H9 (cell line): Measurements from ENCODE around the gene ZNF213. TPM values are rescaled to one million over a fixed set of nuclear protein-coding genes. Genes with fewer than 3 reads are reported as not detected.
A peak's percentile ranks its signal among the peaks of the same experiment; 100 is the strongest.

Source experiments
- DNase-seq: peaks from one replicate; pipeline ENCODE4 v3.0.0-alpha.2; 2017
- H2AFZ ChIP-seq: one replicate; pipeline ENCODE4 v1.6.1; 2013; ENCODE audit warnings: mild to moderate bottlenecking, low read length, control low read depth, moderate library complexity
- H2AK5ac ChIP-seq: 2 replicates; pipeline ENCODE4 v1.6.1; 2013; ENCODE audit warnings: low read length, control low read depth, mixed read lengths; ENCODE audit not compliant: insufficient read length
- H2BK120ac ChIP-seq: one replicate; pipeline ENCODE4 v1.6.1; 2013; ENCODE audit warnings: low read depth, mild to moderate bottlenecking, low read length, control low read depth, inconsistent platforms; ENCODE audit not compliant: poor library complexity, severe bottlenecking
- H2BK12ac ChIP-seq: 2 replicates; pipeline ENCODE4 v1.6.1; 2013; ENCODE audit warnings: low read length, control low read depth, mixed read lengths, low read depth; ENCODE audit not compliant: insufficient read length
- H2BK15ac ChIP-seq: 2 replicates; pipeline ENCODE4 v1.6.1; 2013; ENCODE audit warnings: low read depth, low read length, control low read depth
- H2BK20ac ChIP-seq: one replicate; pipeline ENCODE4 v1.6.1; 2013; ENCODE audit warnings: low read depth, mild to moderate bottlenecking, low read length, control low read depth, inconsistent platforms; ENCODE audit not compliant: poor library complexity, severe bottlenecking
- H2BK5ac ChIP-seq: 2 replicates; pipeline ENCODE4 v1.6.1; 2013; ENCODE audit warnings: low read length, control low read depth, mixed read lengths; ENCODE audit not compliant: insufficient read length
- H3K14ac ChIP-seq: 2 replicates; pipeline ENCODE4 v1.6.1; 2013; ENCODE audit warnings: low read length, control low read depth; ENCODE audit not compliant: insufficient read depth
- H3K18ac ChIP-seq: 2 replicates; pipeline ENCODE4 v1.6.1; 2013; ENCODE audit warnings: low read depth, mild to moderate bottlenecking, mixed read lengths, low read length, control low read depth; ENCODE audit not compliant: insufficient read length
- H3K23ac ChIP-seq: 2 replicates; pipeline ENCODE4 v1.6.1; 2013; ENCODE audit warnings: low read length, control low read depth, mixed read lengths, low read depth; ENCODE audit not compliant: insufficient read length
- H3K23me2 ChIP-seq: 2 replicates; pipeline ENCODE4 v1.6.1; 2013; ENCODE audit warnings: low read depth, mild to moderate bottlenecking, mixed read lengths, low read length, control low read depth; ENCODE audit not compliant: insufficient read length, poor library complexity, severe bottlenecking
- H3K27ac ChIP-seq: 2 replicates; pipeline ENCODE4 v1.5.1; 2013; ENCODE audit warnings: low read length, control low read depth, mixed read lengths, low read depth; ENCODE audit not compliant: insufficient read length
- H3K27me3 ChIP-seq: 2 replicates; pipeline ENCODE4 v1.6.1; 2013; ENCODE audit warnings: low read length, control low read depth, inconsistent platforms; ENCODE audit not compliant: insufficient read depth
- H3K4ac ChIP-seq: 2 replicates; pipeline ENCODE4 v1.6.1; 2013; ENCODE audit warnings: low read depth, mild to moderate bottlenecking, control low read depth, inconsistent platforms, low read length, moderate library complexity
- H3K4me1 ChIP-seq: 2 replicates; pipeline ENCODE4 v1.6.1; 2013; ENCODE audit warnings: low read length, control low read depth, inconsistent platforms; ENCODE audit not compliant: insufficient read depth
- H3K4me2 ChIP-seq: 2 replicates; pipeline ENCODE4 v1.6.1; 2013; ENCODE audit warnings: low read length, control low read depth, mixed read lengths; ENCODE audit not compliant: insufficient read length, insufficient read depth
- H3K56ac ChIP-seq: 2 replicates; pipeline ENCODE4 v1.6.1; 2013; ENCODE audit warnings: low read depth, mild to moderate bottlenecking, mixed read lengths, low read length, control low read depth; ENCODE audit not compliant: insufficient read length
- H3K79me1 ChIP-seq: 2 replicates; pipeline ENCODE4 v1.6.1; 2013; ENCODE audit warnings: low read depth, mild to moderate bottlenecking, moderate library complexity, low read length, control low read depth, inconsistent platforms; ENCODE audit not compliant: insufficient read depth, poor library complexity, severe bottlenecking
- H3K79me2 ChIP-seq: 2 replicates; pipeline ENCODE4 v1.6.1; 2013; ENCODE audit warnings: low read length, control low read depth, inconsistent platforms; ENCODE audit not compliant: insufficient read depth
- H3K9ac ChIP-seq: 2 replicates; pipeline ENCODE4 v1.6.1; 2013; ENCODE audit warnings: low read length, control low read depth, mixed read lengths; ENCODE audit not compliant: insufficient read length; ENCODE audit errors: extremely low read depth
- H3K9me3 ChIP-seq: one replicate; pipeline ENCODE4 v1.6.1; 2013; ENCODE audit warnings: low read depth, low read length, inconsistent platforms; ENCODE audit not compliant: control insufficient read depth
- H3T11ph ChIP-seq: one replicate; pipeline ENCODE4 v1.6.1; 2013; ENCODE audit warnings: mild to moderate bottlenecking, low read length, control low read depth, inconsistent platforms
- H4K20me1 ChIP-seq: one replicate; pipeline ENCODE4 v1.6.1; 2013; ENCODE audit not compliant: control insufficient read depth, insufficient read length, insufficient read depth
- H4K5ac ChIP-seq: 2 replicates; pipeline ENCODE4 v1.6.1; 2013; ENCODE audit warnings: low read depth, mild to moderate bottlenecking, mixed read lengths, low read length, control low read depth; ENCODE audit not compliant: insufficient read length
- H4K8ac ChIP-seq: replicated peaks from 2 replicates; pipeline ENCODE4 v1.6.1; 2013; ENCODE audit warnings: low read length, control low read depth, mixed read lengths, low read depth; ENCODE audit not compliant: insufficient read length
- H4K91ac ChIP-seq: 2 replicates; pipeline ENCODE4 v1.6.1; 2013; ENCODE audit warnings: low read depth, mild to moderate bottlenecking, moderate library complexity, mixed read lengths, low read length, control low read depth; ENCODE audit not compliant: insufficient read length
- H3K27ac Mint-ChIP-seq, 3 experiments: 2 replicates in 2 of 3; 3 replicates in 1 of 3; pipeline ENCODE4 v1.8.0; 2020 to 2021; ENCODE audit warnings: mixed read lengths in 3 of 3, mild to moderate bottlenecking in 1 of 3, moderate library complexity in 1 of 3
- H3K27me3 Mint-ChIP-seq: 2 replicates; pipeline ENCODE4 v1.8.0; 2021; ENCODE audit warnings: low read depth, mild to moderate bottlenecking, moderate library complexity, mixed read lengths
- H3K36me3 Mint-ChIP-seq, 3 experiments: 2 replicates in 2 of 3; 3 replicates in 1 of 3; pipeline ENCODE4 v1.8.0; 2020 to 2021; ENCODE audit warnings: low read depth in 3 of 3, mixed read lengths in 3 of 3; ENCODE audit not compliant: insufficient read depth in 1 of 3
- H3K4me1 Mint-ChIP-seq, 2 experiments: 2 replicates each; pipeline ENCODE4 v1.8.0; 2020; ENCODE audit warnings: mixed read lengths in 2 of 2
- H3K4me3 Mint-ChIP-seq, 2 experiments: 2 replicates in 1 of 2; 3 replicates in 1 of 2; pipeline ENCODE4 v1.8.0; 2020 to 2021; ENCODE audit warnings: mild to moderate bottlenecking in 2 of 2, mixed read lengths in 2 of 2, moderate library complexity in 1 of 2
- H3K9me3 Mint-ChIP-seq, 2 experiments: 2 replicates in 1 of 2; 3 replicates in 1 of 2; pipeline ENCODE4 v1.8.0; 2020; ENCODE audit warnings: mild to moderate bottlenecking in 2 of 2, mixed read lengths in 2 of 2, moderate library complexity in 1 of 2
- CTCF ChIP-seq: fragments of 200-600 bp; sonication (generic); conservative IDR thresholded peaks from 3 replicates; pipeline ENCODE4 v1.8.0; 2021; ENCODE audit warnings: antibody characterized with exemption, mild to moderate bottlenecking
- WGBS: extraction: QIAGEN DNeasy Blood & Tissue Kit; methylation state at CpG from one replicate; pipeline ENCODE4 v1.1.7; 2013; ENCODE audit warnings: missing lambda C conversion rate, low lambda C conversion rate, mixed read lengths; ENCODE audit not compliant: insufficient read length; ENCODE audit errors: extremely low coverage; 5-methylcytosine and 5-hydroxymethylcytosine counted together
- total RNA-seq: library from RNA; stranded (reverse); gene quantifications from 2 replicates; pipeline ENCODE4 v1.2.1, GENCODE V29; 2021

Gene ZNF213
- total RNA-seq, 1 experiment from 2014 or later, result 6.4 TPM

- Histone ChIP-seq H2BK15ac (no peak overlapping the region; the same call in 1 of the 2 replicates), H4K8ac (no peak overlapping the region), H3K18ac (peak overlapping the region; percentile 55), H3K4me2 (peak overlapping the region; percentile 94), H2BK12ac (no peak overlapping the region), H3K9me3 (no peaks in the 10 kb centered on the region), H3K9ac (peak overlapping the region; percentile 86), H4K20me1 (no peaks in the 10 kb centered on the region), H2BK5ac (no peak overlapping the region), H3K27ac (peak overlapping the region; percentile 95), H4K91ac (peak overlapping the region; percentile 47), H3K14ac (peak overlapping the region; percentile 54; the same call in 1 of the 2 replicates), H2BK120ac (no peak overlapping the region), H4K5ac (peak overlapping the region; percentile 13), H3K27me3 (no peaks in the 10 kb centered on the region), H3K79me1 (no peaks in the 10 kb centered on the region), H3K4me1 (peaks cover 6% of the 10 kb centered on the region; the same call in 1 of the 2 replicates), H3K23me2 (peaks cover 26% of the 10 kb centered on the region), H2AK5ac (no peak overlapping the region), H3K4ac (no peak overlapping the region), H3K79me2 (peaks cover 15% of the 10 kb centered on the region; the same call in 1 of the 2 replicates), H3K56ac (peak overlapping the region; percentile 17), H2AFZ (no peak overlapping the region), H2BK20ac (no peak overlapping the region), H3T11ph (no peak overlapping the region), H3K23ac (no peak overlapping the region)
- Mint-ChIP-seq H3K27ac (peak overlapping the region; percentile 98 to 100 (median 99)), H3K36me3 (peaks cover 16 to 38% (median 28%) of the 10 kb centered on the region in 3 experiments), H3K9me3 (no peaks in the 10 kb centered on the region), H3K4me1 (peaks cover 49 to 55% of the 10 kb centered on the region in 2 experiments), H3K4me3 (peak overlapping the region; percentile 98 to 100), H3K27me3 (no peaks in the 10 kb centered on the region; the same call in 1 of the 2 replicates)
- no peak for DNase-seq
- TF ChIP-seq CTCF, result no peak
- WGBS, result no CpG with 5 or more reads among the region's 5 CpGs
These were observed 35.5 kb upstream of the ZNF213 start for GRCh38 chr16:3099395-3099731.
